B cell (primary cell): ENCODE measurements around the gene ABCA13.

Experiments used
- CTCF ChIP-seq: fragments of 200-600 bp; IDR thresholded peaks from one replicate; pipeline ENCODE4 v1.8.0; 2022; ENCODE audit warnings: antibody characterized with exemption, mild to moderate bottlenecking
- EZH2 ChIP-seq: IDR thresholded peaks from 2 replicates; pipeline ENCODE4 v1.6.1; 2012; ENCODE audit warnings: borderline replicate concordance, low read depth, mild to moderate bottlenecking, moderate library complexity, low read length; ENCODE audit not compliant: insufficient read depth, poor library complexity, severe bottlenecking

- no peak for TF ChIP-seq EZH2
- no peak for TF ChIP-seq CTCF
Observed at GRCh38 chr7:48279420-48279819, 108.2 kb downstream of the ABCA13 start.
